ENCODE data around the gene PCNX1. TPM values are rescaled to one million over a fixed set of nuclear protein-coding genes. Genes with fewer than 3 reads are reported as not detected.

The PCNX1 gene
- total RNA-seq, 1 donor from 2014 or later: 77.2 TPM

GRCh38 chr14:70952485-70952884 is 45.2 kb downstream of the PCNX1 start:
- DNase-seq (ENCODE audit: low spot score in 2 of 2, unreplicated experiment in 2 of 2): no peak
- no peak for TF ChIP-seq CTCF (IDR thresholded peaks at IDR 0.05; ENCODE audit: unreplicated experiment)
- no peak overlapping the region for H3K27ac Mint-ChIP-seq

GRCh38 chr14:70954068-70954467 is 46.8 kb downstream of the PCNX1 start:
- no peak for DNase-seq (ENCODE audit: low spot score in 2 of 2, unreplicated experiment in 2 of 2)
- no peak overlapping the region for H3K27ac Mint-ChIP-seq

More at GRCh38 chr14:70952485-70952884, 45.2 kb downstream of the PCNX1 start:
- no peak overlapping the region for H3K4me3 Mint-ChIP-seq
- peaks cover 13% of the 10 kb centered on the region for H3K9me3 Mint-ChIP-seq
- H3K27me3 Mint-ChIP-seq (ENCODE audit: low read depth): no peaks in the 10 kb centered on the region
- H3K36me3 Mint-ChIP-seq: peaks cover 29% of the 10 kb centered on the region
- H3K4me1 Mint-ChIP-seq: no peaks in the 10 kb centered on the region

GRCh38 chr14:70955543-70956480 is 48.6 kb downstream of the PCNX1 start:
- Mint-ChIP-seq H3K27me3 (ENCODE audit: low read depth) (no peaks in the 10 kb centered on the region), H3K4me3 (no peak overlapping the region), H3K9me3 (no peaks in the 10 kb centered on the region), H3K4me1 (no peaks in the 10 kb centered on the region), H3K27ac (no peak overlapping the region), H3K36me3 (peaks cover 18% of the 10 kb centered on the region)
- no peak for TF ChIP-seq CTCF (IDR thresholded peaks at IDR 0.05; ENCODE audit: unreplicated experiment)
- no peak for DNase-seq (ENCODE audit: low spot score in 2 of 2, unreplicated experiment in 2 of 2)

More at GRCh38 chr14:70954068-70954467, 46.8 kb downstream of the PCNX1 start:
- no peak for TF ChIP-seq CTCF (IDR thresholded peaks at IDR 0.05; ENCODE audit: unreplicated experiment)
- no peaks in the 10 kb centered on the region for H3K27me3 Mint-ChIP-seq (ENCODE audit: low read depth)
- no peaks in the 10 kb centered on the region for H3K4me1 Mint-ChIP-seq
- H3K9me3 Mint-ChIP-seq: peaks cover 6% of the 10 kb centered on the region
- no peak overlapping the region for H3K4me3 Mint-ChIP-seq
- H3K36me3 Mint-ChIP-seq: peaks cover 24% of the 10 kb centered on the region

- no peaks in the 10 kb centered on the region for H3K27me3 Mint-ChIP-seq (ENCODE audit: low read depth)
- no peak for DNase-seq (ENCODE audit: low spot score in 2 of 2, unreplicated experiment in 2 of 2)
- no peak overlapping the region for H3K27ac Mint-ChIP-seq
- TF ChIP-seq CTCF (IDR thresholded peaks at IDR 0.05; ENCODE audit: unreplicated experiment): no peak
- peaks cover 18% of the 10 kb centered on the region for H3K36me3 Mint-ChIP-seq
- no peaks in the 10 kb centered on the region for H3K9me3 Mint-ChIP-seq
- no peaks in the 10 kb centered on the region for H3K4me1 Mint-ChIP-seq
- H3K4me3 Mint-ChIP-seq: no peak overlapping the region
Observed at GRCh38 chr14:70956511-70956910, 49.3 kb downstream of the PCNX1 start.

- H3K27ac Mint-ChIP-seq: no peak overlapping the region
- H3K36me3 Mint-ChIP-seq: peaks cover 16% of the 10 kb centered on the region
- H3K4me1 Mint-ChIP-seq: no peaks in the 10 kb centered on the region
- H3K4me3 Mint-ChIP-seq: no peak overlapping the region
- no peak for TF ChIP-seq CTCF (IDR thresholded peaks at IDR 0.05; ENCODE audit: unreplicated experiment)
- no peaks in the 10 kb centered on the region for H3K9me3 Mint-ChIP-seq
- DNase-seq (ENCODE audit: low spot score in 2 of 2, unreplicated experiment in 2 of 2): no peak
- H3K27me3 Mint-ChIP-seq (ENCODE audit: low read depth): no peaks in the 10 kb centered on the region
Observed at GRCh38 chr14:70957710-70958109, 50.5 kb downstream of the PCNX1 start.

Measured in mesothelial cell of epicardium (in vitro differentiated cells).